Measurements from ENCODE around the gene CMKLR1. TPM values are rescaled to one million over a fixed set of nuclear protein-coding genes. Genes with fewer than 3 reads are reported as not detected.

CMKLR1 gene
- total and polyA plus RNA-seq, 9 of the 15 experiments (the other 6 are each of a cell fraction or from before 2014, with no cell fraction given): 0.11 to 1.4 (median 0.20) TPM

DNA sequence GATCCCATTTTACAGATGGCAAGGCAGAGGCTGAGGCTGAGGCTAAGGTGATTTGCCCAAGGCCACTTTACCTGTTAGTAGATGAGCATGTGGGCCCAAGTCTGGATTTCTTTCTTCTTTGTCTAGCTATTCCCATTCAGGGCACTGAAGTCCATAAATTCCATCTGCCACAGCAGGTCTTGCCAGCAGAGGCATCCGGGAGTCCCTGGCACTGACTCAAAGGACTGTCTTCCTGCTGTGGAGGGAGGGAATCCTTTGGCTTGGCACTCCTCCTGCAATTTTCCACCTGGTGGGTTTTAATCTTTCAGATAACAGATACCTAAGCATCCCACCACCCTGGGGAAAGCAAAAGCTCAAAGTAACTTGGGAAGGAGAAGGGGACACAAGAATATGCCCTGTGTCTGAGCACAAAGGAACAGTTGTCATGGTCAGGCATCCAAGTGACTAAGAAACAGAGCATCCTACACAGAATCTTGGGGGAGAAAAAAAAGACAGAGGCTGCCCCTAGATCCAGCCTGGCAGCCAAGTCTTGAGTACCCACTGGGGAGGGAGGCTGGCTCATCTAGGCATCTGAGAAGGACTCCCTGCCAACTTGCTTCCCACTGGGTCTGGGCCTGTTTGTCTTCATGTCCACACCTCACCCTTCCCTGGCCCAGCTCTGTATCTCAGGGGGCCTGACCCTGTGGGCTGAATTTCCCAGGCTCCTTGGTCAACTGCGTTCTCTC lies 35.6 kb upstream of the CMKLR1 start:
- no peaks in the 10 kb centered on the region for H3K9me1 ChIP-seq (ENCODE audit: control insufficient read depth, insufficient read depth, low read length)
- no peak overlapping the region for H3K27ac ChIP-seq (ENCODE audit: extremely low read depth, low read depth, low read length)
- CTCF ChIA-PET (ENCODE audit: low intra/inter-chr PET ratio): no interaction called here
- H3K4me3 ChIP-seq: no peak overlapping the region
- no peak overlapping the region for H3K9ac ChIP-seq (ENCODE audit: insufficient read depth in 1 of 2, low read depth in 2 of 2, low read length in 2 of 2)
- no peaks in the 10 kb centered on the region; a peak in 1 of 5 replicates for H3K4me1 ChIP-seq (replicated peaks in 1 of 2; ENCODE audit: control insufficient read depth in 2 of 2, insufficient read depth in 2 of 2, low read length in 2 of 2)
- ATAC-seq: no peak
- in situ Hi-C loops (cut with MboI): no loop called here
- H3K36me3 ChIP-seq (ENCODE audit: control insufficient read depth, insufficient read depth, low read length): no peaks in the 10 kb centered on the region
- H3K79me2 ChIP-seq (ENCODE audit: control insufficient read depth, insufficient read depth, low read length): no peaks in the 10 kb centered on the region
- no peak overlapping the region for H3K4me2 ChIP-seq (ENCODE audit: insufficient read depth, low read length)
- POLR2A ChIA-PET: no interaction called here
- no TSS peak for BruUV-seq (replicated peaks)
- H3K27me3 ChIP-seq (ENCODE audit: control insufficient read depth in 2 of 2, insufficient read depth in 2 of 2, low read length in 2 of 2): peaks cover 2 to 6% of the 10 kb centered on the region in 2 experiments; a peak in 4 of 5 replicates
- intact Hi-C loops (cut with micrococcal nuclease): no loop called here
- H3K9me3 ChIP-seq (replicated peaks; ENCODE audit: control insufficient read depth, insufficient read depth, low read depth, low read length): no peaks in the 10 kb centered on the region
- no peak overlapping the region for H2AFZ ChIP-seq (ENCODE audit: low read depth, low read length)
- DNase-seq (ENCODE audit: extremely low read depth in 1 of 4, low spot score in 3 of 4): no peak
- no peak for FAIRE-seq
- 0% methylated on average over 2 of the region's 2 CpGs for WGBS (ENCODE audit: insufficient coverage, low coverage, missing lambda C conversion rate)
- H4K20me1 ChIP-seq (replicated peaks; ENCODE audit: control insufficient read depth, insufficient read depth, low read length): no peaks in the 10 kb centered on the region
- TF ChIP-seq ZEB2 (IDR thresholded peaks at IDR 0.05) (no peak), ZC3H11A (IDR thresholded peaks at IDR 0.05; ENCODE audit: low read depth, low read length) (no peak), ARNT (IDR thresholded peaks at IDR 0.05) (no peak), ESRRA (IDR thresholded peaks at IDR 0.05; ENCODE audit: borderline replicate concordance, low read depth) (no peak), TAF9B (IDR thresholded peaks at IDR 0.05; ENCODE audit: partially characterized antibody) (no peak), DIDO1 (tag; IDR thresholded peaks at IDR 0.05; ENCODE audit: low read depth) (no peak)
- TF ChIP-seq, protein P1, sequence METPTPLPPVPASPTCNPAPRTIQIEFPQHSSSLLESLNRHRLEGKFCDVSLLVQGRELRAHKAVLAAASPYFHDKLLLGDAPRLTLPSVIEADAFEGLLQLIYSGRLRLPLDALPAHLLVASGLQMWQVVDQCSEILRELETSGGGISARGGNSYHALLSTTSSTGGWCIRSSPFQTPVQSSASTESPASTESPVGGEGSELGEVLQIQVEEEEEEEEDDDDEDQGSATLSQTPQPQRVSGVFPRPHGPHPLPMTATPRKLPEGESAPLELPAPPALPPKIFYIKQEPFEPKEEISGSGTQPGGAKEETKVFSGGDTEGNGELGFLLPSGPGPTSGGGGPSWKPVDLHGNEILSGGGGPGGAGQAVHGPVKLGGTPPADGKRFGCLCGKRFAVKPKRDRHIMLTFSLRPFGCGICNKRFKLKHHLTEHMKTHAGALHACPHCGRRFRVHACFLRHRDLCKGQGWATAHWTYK (CRISPR knock-in tag; IDR thresholded peaks at IDR 0.05): no peak

All from K562 (cell line).